NCI-H460 (cell line): ENCODE measurements around the gene SHISAL1. TPM values are rescaled to one million over a fixed set of nuclear protein-coding genes. Genes with fewer than 3 reads are reported as not detected.

ENCODE experiments used
- DNase-seq: peaks from one replicate; pipeline ENCODE4 v3.0.0-alpha.2; 2016; ENCODE audit warnings: low read depth; ENCODE audit errors: extremely low read depth
- total RNA-seq: library from RNA; depleted of rRNA; stranded (reverse); fragments of >200 nt; shearing (Covaris generic); gene quantifications from 2 replicates; pipeline ENCODE4 v1.2.3, GENCODE V29; 2014

Gene SHISAL1
- total RNA-seq, 1 experiment from 2014 or later = 9.8 TPM

DNA sequence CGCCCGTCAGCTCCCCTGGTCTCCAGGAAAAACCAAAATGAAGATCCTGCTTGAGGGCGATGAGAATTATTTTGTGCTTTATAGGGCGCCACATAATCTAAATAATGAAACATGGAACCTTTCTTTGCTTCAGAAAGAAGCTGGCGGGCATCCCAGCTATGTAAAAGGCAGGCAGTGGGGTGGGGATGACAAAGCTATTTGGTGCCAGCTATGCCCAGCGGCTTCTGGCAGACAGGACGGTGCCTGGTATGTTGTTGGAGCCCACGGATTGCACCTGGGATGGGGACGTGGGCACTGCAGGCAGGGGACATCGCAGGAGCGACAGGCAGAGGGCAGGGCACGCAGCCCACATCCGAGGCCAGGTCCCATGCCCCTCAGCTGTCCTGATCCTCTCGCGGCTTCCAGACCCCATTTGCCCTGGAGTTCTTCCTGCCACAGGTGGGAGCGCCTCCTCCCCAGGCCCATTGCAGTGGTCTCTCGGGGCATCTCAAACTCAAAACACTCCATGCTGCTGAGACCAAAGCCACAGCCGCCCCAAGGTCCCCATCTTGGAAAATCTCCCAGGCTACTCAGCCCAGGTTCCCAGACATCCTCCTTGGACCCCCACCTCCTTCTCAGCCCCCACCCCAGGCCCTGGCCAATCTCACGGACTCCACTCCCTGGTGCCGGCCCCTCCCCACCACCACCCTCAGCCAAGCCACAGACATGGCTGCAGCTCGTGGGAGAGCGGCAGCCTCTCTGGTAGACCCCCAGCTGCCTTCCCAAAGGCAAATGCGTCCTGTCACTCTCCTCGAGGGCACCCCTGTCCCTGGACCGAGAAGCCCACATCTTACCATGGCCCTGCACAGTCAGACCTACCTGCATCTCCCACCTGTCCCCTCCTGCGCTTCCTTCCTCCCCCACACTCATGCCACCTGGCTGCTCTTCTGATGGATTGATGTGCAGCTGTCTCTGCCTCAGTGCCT lies 45.7 kb downstream of the SHISAL1 start:
- DNase-seq = no peak

DNA sequence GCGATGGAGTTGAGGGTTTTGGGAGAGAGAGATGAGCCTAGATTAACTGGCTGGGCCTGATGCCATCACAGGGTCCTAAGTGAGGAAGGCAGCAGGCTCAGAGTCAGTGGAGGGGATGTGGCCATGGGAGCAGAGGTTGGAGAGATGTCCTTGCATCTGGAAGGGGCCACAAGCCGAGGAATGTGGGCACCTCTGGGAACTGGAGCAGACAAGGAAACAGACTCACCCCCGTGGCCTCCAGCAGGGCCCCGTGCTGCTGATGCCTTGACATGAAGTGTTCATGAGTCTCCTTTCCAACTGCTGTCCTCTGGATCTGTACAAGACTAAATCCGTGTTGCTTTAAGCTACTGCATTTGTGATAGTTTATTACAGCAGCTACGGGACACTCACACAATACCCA lies 49.2 kb downstream of the SHISAL1 start:
- no peak for DNase-seq

DNA sequence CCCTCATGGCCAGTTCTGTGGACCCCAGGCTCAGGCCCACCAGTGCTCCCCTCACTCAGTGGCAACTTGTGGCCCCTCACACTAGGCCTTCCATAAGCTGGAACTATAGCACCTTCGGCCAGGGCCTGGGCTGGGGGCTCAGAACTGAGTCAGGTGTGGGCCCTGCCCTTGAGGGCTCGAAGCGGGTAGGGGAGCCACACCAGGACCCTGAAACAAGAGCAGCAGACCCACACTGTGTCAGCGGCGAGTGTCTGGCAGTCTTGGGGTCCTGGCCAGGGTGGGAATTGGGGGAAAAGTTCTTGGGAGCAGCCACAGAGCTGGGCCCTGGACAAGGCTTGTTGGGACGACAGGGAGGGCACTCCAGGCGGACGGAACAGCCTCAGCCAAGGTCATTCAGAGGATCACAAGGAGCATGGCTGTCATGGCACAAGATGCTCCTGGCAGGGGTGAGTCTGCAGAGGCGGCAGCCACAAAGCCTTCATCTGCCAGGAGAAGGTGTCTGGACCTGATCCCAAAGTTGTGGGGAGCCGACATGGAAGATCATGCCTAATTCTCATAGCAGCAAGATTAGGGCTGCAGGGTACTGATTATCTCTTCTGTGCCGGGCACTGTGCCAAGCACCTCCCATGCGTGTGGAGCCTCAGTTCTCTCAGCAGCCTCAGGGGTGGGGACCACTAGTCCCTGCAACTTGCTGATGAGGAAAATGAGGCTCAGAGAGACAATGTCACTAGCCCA lies 50.7 kb downstream of the SHISAL1 start:
- DNase-seq = no peak

DNA sequence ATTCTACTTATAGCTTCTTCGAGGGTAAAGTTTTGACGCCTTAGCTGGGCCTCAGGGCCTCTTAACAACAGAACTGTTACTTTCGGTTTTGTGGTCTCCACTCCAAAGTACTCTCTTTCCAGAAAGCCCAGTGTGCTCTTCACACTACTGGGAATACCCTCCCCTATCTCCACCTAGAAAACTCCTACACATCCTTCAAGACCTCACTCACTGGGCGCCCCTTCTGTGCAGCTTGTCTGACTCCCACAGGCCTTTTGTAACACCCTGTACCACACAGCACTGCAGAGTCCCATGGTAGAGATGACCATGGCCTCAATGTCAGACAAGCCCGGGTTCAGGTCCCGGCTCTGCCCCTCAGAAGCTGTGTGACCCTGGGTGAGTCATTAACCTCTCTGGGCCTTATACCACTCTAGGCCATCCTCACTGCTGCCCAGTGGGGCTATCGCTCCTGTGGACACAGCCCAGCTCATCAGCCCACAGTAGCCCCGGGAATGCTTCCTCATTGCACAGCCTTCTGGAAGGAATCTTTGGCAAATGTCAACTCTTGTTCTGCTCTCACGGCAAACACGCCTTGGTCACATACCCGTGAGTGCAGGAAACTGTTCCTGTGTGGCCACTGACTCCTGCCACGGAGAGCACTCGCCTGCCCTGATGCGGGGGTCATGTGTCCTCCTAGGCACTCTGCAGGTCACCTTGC lies 51.4 kb downstream of the SHISAL1 start:
- DNase-seq = no peak

DNA sequence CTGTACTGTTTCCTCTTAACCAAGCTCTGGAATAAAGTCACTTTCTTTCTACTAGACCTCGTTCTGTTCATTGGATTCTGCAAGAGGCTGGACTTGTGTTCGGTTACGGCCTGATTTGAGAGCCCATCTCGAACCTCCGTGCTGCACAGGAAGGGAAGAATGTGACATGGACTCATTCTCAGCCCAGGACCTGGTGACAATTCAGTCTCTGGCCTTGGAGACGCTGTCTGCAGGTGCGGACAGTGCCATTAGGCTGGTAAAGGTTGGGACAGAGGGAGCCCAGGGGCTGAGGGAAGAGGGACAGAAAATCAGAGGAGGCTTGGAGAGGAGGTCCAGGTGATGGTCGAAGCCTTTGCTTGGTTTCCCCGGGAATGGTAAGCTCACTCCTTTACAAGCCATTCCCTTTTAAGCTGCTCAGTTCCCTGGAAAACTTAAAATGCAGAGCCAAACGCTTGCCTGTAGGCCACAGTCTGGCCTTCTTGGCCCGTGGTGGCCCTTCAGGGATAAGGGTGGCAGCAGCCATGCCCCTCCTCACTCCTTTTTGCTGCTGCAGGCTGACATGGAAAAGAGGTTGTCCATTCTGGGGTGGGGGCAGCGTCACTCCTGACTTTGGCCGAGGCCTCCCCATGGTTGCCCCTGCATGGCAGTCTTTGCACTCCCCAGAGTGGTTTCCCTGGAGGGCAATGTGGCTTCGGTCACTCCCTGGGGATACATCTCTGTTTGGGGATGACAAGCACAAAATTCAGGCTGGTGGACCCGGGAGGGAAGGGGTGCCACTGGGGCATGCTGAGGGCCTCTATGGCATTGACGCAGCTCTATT lies 52.3 kb downstream of the SHISAL1 start:
- no peak for DNase-seq

DNA sequence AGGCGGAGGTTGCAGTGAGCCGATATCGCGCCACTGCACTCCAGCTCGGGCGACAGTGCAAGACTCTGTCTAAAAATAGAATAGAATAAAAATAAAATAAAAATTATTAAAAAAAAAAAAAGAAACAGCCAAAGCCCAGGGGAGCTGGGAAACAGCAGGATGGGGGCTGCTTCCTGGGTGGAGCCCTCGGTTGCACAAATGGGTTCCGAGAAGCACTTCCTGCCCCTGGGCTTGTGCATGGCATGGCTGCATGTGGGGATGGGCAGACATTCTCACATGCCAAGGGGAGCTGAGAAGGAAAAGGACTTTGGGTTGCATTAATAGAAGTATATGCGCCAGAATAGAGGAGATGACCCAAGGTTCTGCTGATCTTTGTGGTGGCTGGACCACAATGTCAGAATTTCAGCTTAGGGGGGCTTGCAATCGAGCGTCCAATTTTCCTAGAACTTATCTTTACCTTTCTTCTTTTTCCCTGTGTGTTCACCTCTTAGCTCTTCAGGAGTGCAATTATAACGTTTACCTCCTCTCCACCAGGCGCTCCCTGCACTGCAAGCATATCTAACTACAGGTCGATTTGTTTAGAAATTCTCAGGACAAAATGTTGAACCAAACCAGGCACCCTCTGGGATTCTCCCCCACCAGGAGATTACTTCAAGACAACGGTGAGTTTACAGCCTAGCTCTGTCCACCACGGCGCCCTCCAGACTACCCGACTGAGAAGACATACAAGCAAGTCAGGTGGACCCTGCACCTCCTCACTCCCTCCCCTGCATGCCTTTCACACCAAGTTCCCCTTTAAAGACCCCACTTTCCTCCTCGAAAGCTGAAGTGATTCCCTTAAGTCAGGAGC lies 53.2 kb downstream of the SHISAL1 start:
- no peak for DNase-seq

DNA sequence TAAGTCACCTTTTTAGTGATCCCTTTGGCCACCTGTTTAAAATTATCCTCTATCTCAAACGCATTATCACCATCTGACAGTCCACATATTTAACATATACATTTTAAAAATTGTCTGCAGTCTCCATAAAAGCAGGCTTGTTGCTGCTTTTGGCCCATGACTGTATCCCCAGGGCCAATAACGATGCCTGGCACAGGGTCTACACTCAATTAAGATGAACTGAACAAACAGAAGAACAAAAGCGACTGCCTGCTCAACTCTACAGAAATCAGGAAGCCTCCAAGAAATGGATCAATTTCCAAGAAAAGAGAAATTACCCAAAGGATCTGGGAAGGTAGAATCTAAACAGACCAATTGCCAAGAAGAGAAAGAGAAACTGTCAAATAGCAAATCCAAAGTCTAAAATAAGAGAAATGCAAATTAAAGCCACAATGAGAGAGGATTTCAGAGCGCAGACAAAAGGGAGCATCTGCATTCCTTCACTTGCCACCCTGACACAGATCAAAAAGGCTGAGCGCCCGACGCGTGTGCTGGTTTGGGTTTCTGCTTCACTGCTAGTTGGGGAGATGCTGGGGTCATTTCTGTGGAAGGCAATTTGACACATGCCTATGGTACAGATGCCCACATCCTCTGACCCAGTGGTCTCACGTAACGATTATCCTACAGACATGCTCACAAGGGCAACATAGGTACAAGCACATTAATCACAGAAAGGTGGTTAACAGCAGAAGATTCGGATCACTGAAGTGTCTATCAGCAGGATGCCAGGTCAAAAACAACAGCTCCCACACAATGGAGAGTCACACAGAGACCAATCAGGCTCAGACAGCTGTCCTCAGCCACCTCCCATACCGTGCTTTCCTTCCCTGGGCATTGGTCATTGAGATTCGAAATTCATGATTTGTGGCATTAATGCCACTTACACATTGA lies 55.9 kb downstream of the SHISAL1 start:
- no peak for DNase-seq

DNA sequence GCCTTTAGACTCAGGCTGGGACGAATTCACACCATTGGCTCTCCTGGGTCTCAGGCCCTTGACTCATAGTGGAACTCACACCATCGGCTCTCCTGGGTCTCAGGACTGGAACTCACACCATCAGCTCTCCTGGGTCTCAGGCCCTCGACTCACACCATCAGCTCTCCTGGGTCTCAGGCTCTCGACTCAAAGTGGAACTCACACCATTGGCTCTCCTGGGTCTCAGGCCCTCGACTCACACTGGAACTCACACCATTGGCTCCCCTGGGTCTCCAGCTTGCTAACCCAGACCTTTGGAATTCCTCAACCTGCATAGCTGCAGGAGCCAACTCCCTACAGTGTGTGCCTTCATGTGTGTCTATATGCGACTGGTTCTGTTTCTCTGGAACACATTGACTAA lies 56.7 kb downstream of the SHISAL1 start:
- no peak for DNase-seq

DNA sequence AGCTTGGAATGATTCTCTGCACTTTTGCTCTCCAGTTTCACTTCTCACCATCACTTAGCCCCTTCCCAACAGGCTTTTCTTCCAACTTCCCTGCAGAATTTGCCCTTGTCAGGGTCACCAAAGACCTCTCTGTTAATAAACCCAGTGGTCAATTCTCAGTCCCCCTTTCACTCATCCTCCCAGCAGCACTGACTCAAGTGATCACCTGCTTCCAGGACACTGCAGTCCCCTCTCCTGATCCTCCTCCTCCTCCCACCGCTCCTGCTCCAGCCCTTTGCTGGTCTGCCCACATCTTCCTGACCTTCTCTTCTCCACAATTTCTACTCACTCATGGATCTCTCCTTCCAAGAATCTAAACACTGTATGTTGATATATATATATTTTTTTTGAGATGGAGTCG lies 57.9 kb downstream of the SHISAL1 start:
- no peak for DNase-seq

DNA sequence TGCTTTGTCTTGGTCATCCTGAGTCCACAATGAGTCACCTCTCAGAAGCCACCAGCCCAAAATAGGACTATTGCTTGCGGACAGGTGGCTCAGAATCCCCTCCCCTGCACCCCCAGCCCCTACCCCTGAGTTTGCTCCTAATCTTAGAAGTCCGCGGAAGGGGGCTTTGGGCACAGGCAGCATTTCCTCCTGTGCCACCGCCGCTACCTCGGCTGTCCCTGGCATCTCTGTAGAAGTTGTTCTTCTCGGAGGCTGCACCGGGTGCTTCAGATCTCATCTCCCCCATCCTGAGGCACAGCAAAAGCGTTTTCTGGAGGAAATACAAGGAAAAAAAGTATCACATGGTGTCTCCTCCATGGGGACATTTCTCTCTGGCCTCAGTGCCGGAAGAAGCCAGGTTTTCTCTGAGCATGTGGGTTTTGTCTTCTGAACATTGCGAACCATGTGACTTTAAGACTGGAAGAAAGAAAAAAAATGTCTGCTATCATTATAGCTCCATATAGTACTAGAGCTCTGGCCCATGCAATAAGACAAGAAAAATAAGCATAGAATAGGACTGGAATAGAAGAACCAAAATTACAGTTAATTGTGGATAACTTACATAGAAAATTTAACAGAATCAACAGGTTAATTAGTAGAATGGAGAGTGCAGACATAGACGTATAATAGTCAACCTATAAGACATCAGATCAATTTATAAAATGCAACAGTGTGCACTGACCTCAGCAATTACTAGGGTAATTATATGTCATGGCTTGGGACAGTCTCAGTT lies 63.2 kb downstream of the SHISAL1 start:
- DNase-seq = no peak

DNA sequence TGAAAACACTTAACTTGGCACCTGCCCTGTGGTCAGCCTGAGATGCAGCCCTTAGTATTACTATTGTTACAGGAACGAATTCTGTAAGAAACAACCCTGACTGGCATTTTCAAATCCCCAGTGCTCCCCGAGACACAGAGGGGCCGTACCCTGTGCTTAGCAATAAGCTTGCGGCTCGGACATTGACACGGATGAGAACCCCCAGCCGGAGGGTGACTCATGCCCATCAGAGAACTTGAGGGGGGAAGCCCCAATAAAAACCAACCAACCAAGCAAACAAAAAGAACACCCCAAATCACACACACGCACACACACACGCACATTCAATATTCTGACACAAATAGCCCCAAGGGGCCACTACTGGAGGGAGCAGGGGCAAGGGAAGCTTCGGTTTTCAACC lies 63.8 kb downstream of the SHISAL1 start:
- no peak for DNase-seq

DNA sequence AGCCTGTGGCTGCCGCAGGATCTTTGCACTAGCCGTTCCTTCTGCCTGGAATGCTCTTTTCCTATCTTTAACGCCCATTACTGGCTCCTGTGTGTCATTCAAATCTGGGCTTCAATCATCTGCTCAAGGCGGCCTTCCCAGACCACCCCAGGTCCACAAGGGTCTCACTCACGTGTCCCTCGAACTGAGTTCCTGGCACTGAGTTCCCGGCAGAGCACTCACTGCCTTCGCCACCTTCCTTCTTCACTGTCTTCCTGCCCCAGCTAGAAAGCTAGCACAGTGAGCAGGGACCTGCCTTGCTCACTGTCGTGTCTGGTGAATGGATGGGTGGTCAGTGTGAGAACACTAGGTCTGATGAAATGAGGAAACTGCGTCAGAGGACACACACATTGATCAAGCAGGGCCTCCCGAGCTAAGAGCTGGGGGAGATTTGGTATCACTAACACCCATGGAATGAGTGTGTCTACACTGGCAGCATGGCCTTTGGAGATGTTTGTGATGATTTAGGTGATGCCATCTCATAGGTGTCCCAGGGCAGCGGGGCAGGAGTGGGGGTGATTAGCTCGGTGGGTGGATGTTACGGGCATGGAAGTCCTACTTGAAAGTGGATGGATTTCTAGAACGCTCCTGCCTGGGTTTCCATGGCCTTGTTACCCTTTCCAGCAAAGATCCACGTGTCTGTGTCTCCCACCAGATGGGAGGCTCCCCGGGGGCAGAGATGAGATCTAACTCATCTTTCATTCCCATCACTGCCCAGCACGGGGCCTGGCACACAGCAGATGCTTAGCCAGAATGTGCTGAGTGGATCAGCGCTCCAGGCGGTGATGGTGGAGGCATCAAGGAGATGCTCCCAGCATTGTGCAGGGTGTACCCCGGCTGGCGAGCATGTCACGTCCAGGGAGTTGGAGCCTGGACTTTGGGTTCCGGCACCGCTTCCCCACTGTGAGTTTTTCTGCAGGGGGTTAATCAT lies 64.5 kb downstream of the SHISAL1 start:
- DNase-seq = no peak

DNA sequence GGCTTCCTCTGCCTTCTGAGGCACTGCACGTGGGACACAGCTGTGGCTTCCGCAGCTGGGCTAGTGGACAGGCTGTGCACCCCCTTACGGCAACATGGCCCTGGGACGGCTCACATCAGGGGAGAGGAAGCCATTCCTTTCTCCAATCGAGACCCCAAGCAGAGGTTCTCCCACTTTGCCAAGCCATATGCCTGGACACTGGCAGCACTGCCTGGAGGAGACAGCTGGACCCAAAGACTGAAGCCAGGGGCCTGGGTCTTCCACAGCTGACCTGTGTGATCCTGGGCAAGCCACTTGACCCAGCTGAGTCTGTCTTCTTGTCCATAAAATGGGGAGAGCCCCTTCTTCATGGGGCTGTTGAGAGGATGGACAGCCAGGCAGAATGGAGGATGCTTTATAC lies 65.4 kb downstream of the SHISAL1 start:
- no peak for DNase-seq

DNA sequence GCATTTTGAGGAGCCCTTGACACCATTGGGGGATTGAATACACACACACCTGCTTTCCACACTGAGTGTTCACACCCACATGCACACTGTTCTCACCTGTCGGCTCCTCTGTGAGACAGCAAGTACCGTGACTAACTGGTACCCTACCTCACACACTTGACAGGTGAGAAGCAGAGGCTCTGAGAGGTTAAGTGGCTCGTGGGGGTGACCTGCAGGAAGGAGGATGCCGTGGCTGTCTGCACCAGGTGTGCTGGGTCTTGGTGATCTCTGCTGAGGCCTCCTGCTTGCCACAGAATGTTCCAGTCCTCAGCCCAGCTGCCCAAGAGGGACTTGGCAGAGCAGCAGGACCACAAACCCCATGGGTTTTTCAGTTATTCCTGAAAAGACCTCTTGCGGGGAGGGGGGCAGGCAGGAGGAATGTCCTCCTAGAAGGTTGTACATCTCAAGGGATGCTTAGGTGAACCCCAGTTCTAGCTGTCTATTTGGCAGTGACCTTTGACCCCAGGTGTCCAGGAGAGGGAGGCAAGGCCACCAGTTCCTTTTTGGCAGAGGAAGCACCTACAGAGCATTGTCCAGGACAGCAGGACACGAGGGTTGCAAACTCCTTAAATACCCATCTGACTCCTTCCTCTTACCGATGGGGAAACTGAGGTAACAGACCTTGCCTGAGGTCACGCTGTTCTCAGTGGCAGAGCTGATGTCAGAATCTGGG lies 66.0 kb downstream of the SHISAL1 start:
- no peak for DNase-seq

DNA sequence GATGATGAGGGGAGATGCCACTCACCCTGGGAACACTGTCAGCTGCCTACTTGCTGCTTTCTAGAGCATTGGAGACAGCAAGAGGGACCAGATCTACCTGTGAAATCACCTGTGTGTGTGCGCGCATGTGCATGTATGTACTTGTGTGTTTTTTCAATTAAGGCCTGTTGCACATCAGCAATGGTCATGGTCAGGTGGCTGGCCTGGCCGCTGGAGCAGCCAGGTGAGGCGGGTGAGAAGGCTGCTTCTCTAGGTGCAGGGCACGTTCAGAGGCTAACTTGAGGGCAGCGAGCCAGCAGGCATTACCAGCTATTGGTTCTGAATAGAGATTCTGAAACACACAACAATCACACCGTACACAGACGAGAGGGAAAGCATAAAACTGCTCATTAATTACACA lies 66.9 kb downstream of the SHISAL1 start:
- no peak for DNase-seq

DNA sequence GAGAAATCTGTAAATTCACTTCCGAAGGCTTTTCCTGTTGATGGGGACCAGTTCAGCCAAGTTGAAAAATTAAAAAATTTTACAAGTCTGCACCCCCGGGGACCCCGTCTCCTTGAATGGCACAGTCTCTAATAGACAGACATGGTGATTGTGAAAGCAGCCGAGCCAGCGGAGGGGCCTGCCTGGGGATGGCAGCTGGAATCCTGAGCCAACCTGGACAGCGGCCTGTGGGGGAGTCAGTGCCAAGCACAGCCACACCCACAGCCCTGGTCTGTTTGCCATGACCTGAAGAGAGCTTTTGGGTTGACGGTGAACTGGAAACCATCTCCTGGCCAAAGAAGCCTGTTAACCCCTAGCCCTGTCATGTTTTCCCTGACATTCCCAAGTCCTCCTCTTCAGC lies 67.3 kb downstream of the SHISAL1 start:
- DNase-seq = no peak
